Measurements from ENCODE around the gene ERVK3-1.
"Not testable (repeated sequence)": the region's sequence is repeated elsewhere in the genome, so short reads cannot be mapped to it uniquely, and the experiment has no call there.

ERVK3-1 gene

GRCh38 chr19:58305065-58305931 lies at the start of gene ERVK3-1:
TSS of gene ERVK3-1 (plus strand) at chr19:58305377. CDS start at chr19:58312169, 6,792 bp downstream.
- DNase-seq = peak; percentile 87 to 98 (median 94)

DNA sequence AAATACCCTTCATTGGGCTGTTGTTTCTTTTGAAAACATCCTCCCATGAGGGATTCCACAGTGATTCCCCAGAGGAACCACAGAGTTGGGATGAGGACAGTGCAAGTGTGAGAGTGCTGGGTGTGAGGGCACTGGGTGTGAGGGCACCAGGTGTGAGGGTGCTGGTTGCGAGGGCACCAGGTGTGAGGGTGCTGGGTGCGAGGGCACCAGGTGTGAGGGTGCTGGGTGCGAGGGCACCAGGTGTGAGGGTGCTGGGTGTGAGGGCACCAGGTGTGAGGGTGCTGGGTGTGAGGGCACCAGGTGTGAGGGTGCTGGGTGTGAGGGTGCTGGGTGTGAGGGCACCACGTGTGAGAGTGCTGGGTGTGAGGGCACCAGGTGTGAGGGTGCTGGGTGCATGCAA lies 46.9 kb upstream of the ERVK3-1 start:
- DNase-seq = not testable (repeated sequence)

DNA sequence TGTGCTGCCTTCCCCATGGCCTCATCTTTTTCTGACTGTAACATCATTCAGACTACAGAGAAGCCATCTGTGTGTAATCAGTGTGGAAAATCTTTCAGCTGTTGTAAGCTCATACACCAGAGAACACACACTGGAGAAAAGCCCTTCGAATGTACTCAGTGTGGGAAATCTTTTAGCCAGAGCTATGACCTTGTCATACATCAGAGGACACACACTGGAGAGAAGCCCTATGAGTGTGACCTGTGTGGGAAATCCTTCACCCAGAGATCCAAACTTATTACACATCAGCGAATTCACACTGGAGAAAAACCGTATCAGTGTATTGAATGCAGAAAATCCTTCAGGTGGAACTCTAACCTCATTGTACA lies 43.6 kb upstream of the ERVK3-1 start:
- DNase-seq = no peak

DNA sequence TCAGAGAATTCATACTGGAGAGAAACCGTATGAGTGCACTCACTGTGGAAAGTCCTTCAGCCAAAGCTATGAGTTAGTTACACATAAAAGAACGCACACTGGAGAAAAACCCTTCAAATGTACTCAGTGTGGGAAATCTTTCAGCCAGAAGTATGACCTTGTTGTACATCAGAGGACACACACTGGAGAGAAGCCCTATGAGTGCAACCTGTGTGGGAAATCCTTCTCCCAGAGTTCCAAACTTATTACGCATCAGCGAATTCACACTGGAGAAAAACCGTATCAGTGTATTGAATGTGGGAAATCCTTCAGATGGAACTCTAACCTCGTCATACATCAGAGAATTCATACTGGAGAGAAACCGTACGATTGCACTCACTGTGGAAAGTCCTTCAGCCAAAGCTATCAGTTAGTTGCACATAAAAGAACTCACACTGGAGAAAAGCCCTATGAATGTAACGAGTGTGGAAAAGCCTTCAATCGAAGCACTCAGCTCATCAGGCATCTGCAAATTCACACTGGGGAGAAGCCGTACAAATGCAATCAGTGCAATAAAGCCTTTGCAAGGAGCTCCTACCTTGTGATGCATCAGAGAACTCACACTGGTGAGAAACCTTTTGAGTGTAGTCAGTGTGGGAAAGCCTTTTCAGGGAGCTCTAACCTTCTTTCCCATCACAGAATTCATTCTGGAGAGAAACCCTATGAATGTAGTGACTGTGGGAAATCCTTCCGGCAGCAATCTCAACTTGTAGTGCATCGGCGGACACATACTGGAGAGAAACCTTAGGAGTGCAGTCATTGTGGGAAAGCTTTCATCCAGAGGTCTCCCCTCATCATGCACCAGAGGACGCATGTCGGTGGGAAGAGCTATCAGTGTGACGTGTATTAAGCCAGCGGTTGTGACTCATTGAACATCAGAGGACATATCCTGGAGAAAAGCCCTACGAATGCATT lies 42.9 kb upstream of the ERVK3-1 start:
- peak in 1 of 3 experiments; percentile 1 for DNase-seq

GRCh38 chr19:58262922-58263296 lies 42.3 kb upstream of the ERVK3-1 start:
- DNase-seq = no peak

DNA sequence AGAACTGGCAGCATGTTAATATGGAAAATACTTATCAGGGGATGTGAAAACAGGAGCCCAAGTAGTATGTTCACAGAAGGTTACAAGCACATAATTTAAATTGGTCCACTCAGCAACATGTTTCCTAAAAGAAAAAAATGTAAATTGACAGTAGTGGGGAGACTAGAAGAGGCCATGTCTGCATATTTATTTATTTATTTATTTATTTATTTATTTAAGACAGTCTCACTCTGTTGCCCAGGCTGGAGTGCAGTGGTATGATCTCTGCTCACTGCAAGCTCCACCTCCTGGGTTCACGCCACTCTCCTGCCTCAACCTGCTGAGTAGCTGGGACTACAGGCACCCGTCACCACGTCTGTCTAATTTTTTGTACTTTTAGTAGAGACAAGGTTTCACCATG lies 40.1 kb upstream of the ERVK3-1 start:
- DNase-seq = no peak

DNA sequence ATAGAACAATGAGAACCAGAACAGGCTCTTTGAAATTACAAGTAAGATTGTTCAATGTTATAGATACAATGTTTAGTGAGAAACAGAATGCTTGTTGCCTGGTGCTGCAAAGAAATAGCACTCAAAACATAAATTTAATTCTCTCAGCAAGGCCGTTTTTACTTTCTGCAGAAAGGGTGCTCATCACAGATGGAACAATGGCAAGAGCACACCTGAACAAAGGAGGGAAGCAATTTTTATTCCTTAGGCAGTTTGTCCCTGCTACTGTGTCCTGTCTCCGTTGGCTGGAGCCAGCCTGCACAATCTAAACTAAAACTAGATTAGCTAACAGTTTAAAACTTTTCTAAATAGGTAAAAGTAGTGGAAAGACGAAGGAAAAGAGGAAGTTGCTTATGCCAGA lies 36.8 kb upstream of the ERVK3-1 start:
- DNase-seq = no peak

DNA sequence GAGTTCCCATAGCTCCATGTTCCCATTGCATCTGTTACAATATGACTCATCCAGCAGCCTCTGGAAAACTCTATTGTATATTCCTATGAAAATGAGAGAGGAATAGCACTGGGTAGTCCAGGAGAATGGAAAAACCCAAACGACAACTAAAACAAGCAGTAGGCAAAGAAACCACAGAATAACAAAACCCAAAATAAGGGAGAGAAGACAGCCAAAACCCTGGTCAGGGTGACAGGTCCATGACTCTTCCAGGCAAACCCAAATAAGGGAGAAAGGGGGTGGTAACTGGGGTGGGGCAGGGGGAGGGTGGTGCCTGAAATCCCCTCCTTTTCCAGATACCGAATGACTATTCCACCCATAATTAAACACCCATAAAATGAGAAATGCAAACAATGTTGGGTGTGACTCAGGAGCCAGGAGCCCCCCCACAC lies 30.4 kb upstream of the ERVK3-1 start:
- no peak for DNase-seq

DNA sequence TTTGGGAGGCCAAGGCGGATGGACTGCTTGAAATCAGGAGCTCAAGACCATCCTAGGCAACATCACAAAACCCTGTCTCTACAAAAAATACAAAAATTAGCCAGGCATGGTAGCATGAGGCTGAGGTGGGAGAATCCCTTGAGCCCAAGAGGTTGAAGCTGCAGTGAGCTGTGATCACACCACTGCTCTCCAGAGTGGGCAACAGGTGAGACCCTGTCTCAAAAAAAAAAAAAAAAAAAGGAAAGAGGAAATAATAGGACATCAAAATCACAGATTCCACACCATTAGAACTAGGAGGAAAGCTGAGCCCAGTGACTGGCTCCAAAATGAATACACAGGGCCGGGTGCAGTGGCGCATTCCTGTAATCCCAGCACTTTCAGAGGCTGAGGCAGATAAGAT lies 29.6 kb upstream of the ERVK3-1 start:
- DNase-seq = no peak

DNA sequence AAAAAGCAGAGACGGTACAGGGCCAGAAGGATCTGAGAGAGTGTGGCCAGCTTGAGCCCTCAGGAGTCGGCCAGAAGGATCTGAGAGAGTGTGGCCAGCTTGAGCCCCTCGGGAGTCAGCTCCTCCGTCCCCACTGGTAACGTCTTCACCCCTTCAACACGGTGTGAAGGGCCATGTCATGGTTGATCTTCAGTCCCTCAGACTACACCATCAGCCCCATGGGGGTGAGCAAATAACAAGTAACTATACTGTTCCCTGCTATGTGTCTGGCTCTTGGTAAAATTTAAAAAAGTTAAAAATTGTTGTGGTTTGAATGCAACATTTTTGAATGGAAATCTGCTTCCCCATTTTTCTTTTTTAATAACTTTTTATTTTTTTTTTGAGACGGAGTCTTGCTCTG lies 28.0 kb upstream of the ERVK3-1 start:
- DNase-seq = no peak

DNA sequence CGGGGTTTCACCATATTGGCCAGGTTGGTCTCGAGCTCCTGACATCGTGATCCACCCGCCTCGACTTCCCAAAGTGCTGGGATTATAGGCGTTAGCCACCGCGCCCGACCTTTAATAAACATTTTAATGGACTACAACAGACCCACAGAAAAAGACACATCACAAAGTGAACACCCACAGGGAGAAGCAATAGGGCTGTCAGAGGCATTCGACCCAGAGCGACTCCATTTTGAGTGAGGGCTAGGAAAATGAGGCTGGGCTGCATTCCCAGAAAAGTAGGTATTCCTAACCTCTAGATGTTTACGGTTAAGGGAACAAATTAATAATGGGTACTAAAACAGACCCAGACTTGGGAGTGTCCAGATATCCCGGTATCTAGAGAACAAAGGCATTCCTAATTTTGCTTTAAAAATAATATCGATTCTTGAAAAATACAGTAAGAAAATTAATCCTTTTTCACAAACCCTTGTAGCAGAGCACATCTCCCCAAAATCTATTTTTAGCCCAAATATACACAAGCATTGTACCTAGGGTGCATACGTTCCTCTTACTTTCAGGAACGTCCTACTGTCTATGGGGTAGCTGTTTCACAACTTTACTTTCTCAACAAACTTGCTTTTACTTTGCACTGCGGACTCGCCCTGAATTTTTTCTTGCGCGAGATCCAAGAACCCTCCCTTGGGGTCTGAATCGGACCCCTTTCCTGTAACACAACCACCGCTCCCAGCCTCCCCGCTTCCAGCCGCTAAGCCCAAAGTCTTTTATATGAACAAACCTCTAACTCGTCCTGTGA lies 27.2 kb upstream of the ERVK3-1 start:
- DNase-seq = no peak

DNA sequence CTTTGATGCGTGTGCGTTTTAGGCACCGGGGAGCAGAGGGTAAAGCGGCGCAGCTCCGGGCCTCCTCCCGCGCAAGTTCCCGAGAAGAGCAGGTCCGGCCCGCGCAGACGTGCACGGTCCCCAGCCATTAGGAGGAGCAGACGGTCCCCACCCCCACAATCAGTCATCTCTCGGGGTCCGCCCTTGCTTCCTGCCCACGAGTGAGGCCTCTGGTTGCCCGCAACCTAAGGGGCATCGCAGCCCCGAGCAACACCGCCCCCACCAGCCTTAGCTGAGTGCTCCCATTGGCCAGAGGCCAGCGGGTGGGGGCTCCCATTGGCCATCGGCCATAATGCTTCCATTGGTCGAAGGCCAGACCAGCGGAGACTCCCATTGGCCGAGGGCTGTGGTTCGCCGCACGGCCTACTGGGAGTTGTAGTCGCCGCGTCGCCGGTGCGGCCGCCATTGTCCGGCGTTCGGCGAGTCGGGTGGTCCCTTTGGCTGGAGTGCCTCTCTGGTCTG lies 26.6 kb upstream of the ERVK3-1 start, which contains the start of gene ZNF8:
Gene ZNF8, plus strand, starts transcription at position 415 of the 501 bp plus-strand sequence. CDS start 127 bp downstream, outside the sequence.
- DNase-seq = peak; percentile 90 to 99 (median 96)

GRCh38 chr19:58279042-58279924 lies 25.9 kb upstream of the ERVK3-1 start:
- peak; percentile 51 to 73 (median 52) for DNase-seq

DNA sequence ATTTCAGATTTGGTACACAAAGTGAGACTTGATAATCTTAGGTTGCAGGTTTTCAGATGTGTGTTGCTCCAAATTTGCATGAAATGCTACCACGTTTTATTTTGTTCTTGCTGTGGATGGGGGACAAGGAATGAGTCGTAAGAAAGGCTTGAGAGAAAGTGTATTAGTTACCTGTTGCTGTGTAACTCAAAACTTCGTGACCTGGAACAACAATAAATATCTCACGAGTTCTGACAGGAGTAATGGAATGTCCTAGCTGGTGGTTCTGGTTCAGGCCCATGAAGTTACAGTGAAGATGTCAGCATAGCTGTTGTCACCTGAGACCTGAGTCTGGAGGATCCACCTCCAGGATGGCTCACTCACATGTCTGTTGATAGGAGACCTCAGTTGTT lies 25.3 kb upstream of the ERVK3-1 start:
- DNase-seq = no peak

- DNase-seq = no peak
These were observed 21.0 kb upstream of the ERVK3-1 start for GRCh38 chr19:58284199-58284598.

DNA sequence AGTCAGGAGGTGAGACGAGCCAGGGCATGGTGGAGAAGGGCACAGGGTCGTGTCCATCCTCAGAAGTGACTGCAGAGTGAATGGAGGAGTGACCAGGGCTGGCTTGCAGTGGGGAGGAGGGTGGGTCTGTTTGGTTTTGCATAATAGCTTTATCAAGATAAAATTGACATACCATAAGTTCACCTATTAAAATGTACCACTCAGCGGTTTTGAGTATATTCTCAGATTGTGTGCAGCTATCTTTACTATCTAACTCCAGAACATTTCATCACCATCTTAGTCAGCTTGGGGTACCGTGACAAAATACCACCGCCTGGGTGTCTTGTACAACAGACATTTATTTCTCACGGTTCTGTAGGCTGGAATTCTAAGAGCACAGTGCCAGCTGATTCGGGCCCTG lies 13.2 kb upstream of the ERVK3-1 start:
- DNase-seq = no peak

DNA sequence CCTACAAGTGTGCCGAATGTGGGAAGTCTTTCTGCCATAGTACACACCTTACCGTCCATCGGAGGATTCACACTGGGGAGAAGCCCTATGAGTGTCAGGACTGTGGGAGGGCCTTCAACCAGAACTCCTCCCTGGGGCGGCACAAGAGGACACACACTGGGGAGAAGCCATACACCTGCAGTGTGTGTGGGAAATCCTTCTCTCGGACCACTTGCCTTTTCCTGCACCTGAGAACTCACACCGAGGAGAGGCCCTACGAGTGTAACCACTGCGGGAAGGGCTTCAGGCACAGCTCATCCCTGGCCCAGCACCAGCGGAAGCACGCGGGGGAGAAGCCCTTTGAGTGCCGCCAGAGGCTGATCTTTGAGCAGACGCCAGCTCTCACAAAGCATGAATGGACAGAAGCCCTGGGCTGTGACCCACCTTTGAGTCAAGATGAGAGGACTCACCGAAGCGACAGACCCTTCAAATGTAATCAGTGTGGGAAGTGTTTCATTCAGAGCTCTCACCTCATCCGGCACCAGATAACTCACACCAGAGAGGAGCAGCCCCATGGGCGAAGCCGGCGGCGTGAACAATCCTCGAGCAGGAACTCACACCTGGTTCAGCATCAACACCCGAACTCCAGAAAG lies 10.3 kb upstream of the ERVK3-1 start:
- no peak for DNase-seq

GRCh38 chr19:58296104-58296503 lies 9.1 kb upstream of the ERVK3-1 start:
- DNase-seq = no peak

DNA sequence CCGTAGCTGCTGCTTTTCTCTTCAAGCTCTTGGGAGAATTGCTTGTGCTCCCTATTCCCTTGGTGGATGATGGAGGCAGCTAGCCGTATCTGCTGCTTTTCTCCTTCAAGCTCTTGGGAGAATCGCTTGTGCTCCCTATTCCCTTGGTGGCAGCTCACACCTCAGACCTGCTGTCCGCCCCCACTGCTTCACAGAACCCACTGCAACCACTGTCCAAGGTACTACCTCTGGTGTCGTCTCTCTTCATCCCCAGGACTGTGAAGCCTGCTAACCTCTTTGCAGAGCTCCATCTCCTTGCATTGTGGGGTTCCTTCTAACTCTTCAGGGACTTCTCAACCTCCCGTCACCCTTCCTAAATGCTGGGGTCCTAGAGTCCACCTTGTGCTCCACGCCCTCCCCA lies 4.6 kb upstream of the ERVK3-1 start:
- no peak for DNase-seq

DNA sequence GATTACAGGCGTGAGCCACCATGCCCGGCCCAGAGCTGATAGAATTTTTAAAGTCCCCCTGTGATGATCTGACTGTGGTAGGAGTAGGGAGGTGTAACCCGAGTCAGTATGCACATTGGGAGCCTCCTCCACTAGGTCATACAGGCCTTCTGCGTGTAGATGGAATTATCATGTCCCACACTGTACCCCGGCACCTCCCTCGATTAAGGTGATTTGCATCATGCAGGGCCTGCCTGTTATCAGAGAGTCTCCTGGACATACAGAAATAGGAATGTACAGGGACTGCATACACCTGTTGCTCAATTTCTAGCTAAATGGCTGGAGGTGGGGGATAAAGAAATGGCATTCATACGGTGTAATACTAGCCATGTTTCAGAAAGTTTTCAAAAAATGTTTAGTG lies 922 bp upstream of the ERVK3-1 start:
- no peak for DNase-seq

GRCh38 chr19:58304748-58305064 lies 471 bp upstream of the ERVK3-1 start:
- DNase-seq = no peak
